ENCODE measurements around the gene EPS8L2.

Gene EPS8L2

DNA sequence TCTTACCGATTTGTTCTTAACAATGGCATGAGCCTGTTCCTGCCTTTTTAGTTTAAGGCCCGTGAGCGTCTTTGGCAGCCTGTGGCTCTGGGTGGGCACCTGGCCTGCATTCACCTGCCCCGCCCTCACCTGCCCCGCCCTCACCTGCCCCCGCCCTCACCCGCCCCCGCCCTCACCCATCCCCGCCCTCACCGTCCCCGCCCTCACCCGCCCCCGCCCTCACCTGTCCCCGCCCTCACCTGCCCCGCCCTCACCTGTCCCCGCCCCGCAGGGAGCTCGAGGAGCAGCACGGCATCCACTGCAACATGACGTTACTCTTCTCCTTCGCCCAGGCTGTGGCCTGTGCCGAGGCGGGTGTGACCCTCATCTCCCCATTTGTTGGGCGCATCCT is 57.0 kb downstream of the EPS8L2 start:
- no peak for FAIRE-seq

GRCh38 chr11:763549-764321 is 57.7 kb downstream of the EPS8L2 start:
- FAIRE-seq = no peak

GRCh38 chr11:764322-765024 is 58.4 kb downstream of the EPS8L2 start:
- no peak for FAIRE-seq

DNA sequence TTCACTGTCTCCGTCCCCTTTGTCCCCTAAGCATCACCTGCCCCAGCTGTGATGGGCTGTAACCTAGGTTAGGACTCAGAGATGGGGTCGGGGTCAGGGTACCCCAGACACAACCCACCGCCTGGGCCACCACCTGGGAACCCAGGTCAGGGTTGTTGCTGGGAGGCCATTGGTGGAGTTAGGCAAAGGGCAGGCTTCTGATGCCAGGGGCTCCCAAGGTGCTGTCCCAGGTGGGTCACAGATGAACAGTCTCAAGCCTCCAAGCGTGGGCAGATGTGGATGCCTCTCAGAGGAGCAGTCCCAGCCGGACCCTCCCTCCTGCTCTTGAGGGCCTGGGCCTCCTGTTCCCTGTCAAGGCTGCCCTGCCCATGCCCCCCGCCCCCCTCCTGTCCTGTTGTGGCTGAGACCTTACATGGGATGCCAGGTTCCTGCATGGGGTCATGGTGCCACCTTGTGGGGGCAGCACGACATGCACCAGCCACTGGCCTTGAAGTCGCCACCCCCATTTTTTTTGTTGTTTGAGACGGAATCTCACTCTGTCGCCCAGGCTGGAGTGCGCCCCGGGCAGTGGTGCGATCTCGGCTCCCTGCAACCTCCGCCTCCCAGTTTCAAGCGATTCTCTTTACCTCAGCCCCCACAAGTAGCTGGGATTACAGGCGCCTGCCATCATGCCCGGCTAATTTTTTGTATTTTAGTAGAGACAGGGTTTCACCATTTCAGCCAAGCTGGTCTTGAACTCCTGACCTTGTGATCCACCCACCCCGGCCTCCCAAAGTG is 59.2 kb downstream of the EPS8L2 start:
- no peak for FAIRE-seq

GRCh38 chr11:765802-766091 is 59.7 kb downstream of the EPS8L2 start:
- no peak for FAIRE-seq

GRCh38 chr11:766106-766935 is 60.3 kb downstream of the EPS8L2 start:
- FAIRE-seq = no peak

- no peak for FAIRE-seq
Measured at GRCh38 chr11:766936-767210, 60.8 kb downstream of the EPS8L2 start.

- no peak for FAIRE-seq
Measured at GRCh38 chr11:767238-767637, 61.2 kb downstream of the EPS8L2 start.

DNA sequence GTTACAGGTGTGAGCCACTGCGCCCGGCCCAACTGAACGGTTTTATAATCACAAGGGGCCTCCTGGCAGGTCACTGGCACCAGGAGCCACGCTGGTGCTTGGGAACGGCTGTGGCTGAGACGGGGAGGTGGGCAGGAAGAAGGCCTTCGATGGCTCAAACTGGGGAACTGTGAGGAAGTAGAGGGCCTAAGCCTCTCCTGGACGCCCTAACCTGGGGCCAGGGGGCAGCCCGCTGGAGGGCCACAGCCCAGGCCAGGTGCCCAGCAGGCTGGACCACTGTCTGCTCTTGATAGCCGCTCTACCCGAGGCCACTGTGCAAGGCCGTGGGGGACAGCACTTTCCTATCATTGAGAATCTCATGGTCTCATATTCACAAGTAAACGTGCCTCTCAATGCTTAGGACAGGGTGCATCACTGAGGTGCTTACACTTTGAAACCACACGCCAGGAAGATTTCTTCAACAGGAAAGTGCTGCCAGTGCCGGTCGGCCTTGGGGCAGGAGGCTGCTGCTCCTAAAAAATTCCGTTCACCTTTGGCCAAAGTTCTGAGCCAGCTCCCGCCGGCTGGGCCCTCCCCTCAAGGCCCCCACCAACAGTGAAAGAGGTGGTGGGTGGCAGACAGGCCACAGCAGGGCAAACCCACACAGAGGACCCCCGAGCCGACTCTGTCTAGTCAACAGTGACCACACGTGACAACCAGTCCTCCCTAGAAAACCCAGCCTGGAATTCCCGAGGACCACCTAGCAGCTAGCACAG is 64.0 kb downstream of the EPS8L2 start:
- FAIRE-seq = no peak

GRCh38 chr11:770642-771616 is 64.9 kb downstream of the EPS8L2 start:
- FAIRE-seq = no peak

- no peak for FAIRE-seq
Measured at GRCh38 chr11:771617-772204, 65.7 kb downstream of the EPS8L2 start.

DNA sequence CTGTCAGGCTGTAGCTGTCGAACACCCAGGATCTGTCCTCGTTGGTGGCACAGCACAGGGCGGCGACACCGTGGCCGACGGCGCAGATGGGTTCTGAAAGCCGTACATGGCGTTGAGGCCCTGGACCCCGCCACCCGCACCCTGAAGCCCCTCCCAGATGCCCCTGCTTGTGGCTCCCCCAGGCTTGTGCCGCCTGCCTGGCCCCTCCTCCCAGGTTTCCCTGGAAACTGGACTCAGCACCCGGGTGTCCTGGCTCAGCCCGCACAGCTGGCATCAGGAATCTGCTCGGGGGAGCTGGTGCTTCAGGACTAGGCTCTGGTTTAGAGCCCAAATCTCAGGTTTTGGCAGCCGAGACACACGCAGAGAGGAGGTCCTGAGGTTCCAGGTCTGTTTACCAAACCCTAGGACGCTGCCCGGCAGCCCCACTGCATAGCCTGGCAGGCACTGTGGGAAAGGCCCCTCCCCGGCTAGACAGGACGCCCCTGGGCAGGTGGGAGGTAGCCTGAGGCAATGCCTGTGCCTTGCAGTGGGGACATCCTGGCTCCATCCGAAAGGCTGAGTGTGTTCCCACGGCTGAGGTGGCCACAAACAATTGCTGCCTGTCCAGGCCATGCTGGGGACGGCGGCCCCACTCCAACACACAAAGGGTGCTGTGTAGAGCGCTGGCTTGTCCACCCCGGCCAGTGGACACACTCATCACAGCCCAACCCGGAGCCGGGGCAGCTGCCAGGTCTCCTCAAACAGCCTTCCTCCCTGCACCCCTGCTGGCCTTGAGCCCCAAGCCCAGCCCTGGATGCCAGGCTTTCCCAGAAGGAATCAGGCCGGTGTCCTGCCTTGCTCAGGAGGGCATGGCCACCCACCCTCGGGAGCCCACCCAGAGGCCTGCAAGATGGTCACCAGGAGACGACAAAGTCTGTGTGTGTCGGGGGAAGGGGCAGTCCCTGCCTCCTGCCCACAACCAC is 66.7 kb downstream of the EPS8L2 start:
- no peak for FAIRE-seq

DNA sequence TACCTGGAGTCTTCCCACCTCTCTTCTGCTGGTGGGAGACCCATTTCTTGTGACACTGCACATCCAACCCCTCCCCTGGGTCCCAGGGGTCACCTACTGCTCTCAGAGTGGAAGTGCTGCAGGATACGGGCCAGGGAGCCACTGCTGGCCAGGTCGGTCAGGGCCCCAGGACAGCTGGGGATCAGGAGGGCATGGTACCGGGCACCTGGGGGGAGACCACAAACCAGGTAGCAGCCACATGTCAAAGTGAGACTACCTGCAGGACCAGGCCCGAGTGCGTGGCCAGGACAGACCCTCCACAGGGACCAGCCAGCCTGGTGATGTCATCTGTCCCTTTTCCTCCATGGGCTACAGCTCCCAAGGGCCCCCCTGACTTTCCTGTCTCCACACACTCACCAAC is 67.4 kb downstream of the EPS8L2 start:
- no peak for FAIRE-seq

- FAIRE-seq = no peak
Measured at GRCh38 chr11:773830-774229, 67.8 kb downstream of the EPS8L2 start.

DNA sequence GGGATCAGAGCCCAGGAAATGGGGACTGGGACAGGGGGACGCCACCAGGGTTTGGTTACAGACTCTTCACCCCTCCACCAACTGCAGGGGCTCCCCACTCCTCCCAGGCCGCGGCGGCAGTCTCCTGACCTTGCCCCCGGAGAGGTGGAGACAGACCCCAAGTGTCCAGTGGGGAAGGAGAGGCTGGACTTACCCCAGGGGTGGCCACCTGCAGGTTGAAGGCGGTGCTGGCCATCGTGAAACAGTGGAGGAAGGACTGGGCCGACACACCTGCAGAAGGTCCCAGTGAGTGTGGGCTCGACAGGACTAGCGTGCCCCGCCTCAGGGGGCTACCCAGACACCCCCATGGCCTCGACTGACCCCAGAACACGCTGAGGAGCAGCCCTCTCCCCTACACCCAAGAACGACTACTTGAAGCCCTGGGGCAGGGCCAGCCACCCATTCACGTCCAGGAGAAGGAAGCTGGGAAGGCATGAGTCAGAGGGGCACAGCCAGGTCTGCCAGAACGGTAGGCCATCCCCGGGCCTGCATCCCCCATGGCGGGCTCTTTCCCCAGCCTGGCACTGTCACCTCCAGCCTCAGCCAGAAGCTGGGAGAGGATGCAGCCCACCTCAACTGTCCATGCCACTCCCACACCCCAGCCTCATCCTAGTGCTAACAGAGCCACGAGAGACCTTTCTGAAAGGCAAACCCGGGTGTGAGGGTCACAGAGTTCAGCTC is 69.0 kb downstream of the EPS8L2 start:
- no peak for FAIRE-seq

DNA sequence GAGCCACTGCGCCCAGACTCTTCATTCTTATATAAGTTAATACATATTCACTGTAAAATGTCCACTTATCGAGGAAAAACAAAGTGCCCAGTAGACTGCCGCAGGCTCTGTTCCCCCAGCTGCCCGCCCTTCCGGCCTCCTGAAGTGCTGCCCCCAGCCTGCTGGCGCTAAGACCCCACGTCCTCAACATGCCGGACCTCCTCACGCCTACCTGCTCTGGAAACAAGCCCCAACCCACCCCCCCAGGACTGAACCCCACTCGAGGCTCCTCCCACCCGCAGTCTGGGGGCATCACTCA is 70.2 kb downstream of the EPS8L2 start:
- FAIRE-seq = no peak

DNA sequence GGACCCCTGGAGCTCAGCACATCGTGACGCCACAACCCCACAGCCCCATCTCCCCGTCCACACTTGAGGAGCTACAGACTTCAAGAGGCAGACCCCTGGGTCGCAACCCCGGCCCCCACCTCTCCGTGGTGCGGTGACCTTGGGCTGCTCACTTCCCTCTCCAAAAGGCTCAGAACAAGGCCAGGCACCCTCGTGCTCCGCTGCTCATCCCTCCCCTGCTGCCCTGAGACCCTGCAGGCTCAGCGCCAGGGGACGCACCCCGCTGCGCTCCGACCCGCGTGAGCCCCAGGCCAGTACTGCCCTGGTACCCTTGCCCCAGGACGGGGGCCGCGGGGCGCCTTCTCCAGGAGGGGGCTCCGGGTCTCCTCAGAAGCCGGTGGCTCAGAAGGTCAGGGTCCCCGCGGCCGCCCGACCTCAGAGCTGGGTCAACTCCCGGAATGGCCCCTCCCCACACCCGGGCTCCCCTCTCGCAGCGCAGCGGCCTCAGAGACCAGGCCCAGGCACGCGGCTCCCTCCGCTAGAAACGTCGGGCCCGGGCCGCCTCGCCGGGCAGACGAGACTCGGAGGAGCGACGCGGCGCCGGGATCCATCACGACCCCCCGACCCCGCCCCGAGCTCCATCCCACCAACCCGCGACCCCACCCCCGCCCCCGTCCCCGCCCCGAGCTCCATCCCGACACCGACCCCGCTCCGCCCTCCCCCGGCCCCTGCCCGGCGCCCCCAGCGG is 70.7 kb downstream of the EPS8L2 start:
- FAIRE-seq = no peak

Data from islet of Langerhans (tissue), 1 donor.